H54 (cell line): Measurements from ENCODE around the gene HPD.
A peak's percentile ranks its signal among the peaks of the same experiment; 100 is the strongest.

ENCODE experiments used
- DNase-seq: peaks from one replicate; pipeline ENCODE4 v3.0.0; 2011; ENCODE audit warnings: low spot score, mixed read lengths; ENCODE audit not compliant: insufficient read length
- FAIRE-seq: peaks from 3 replicates; lab custom pipeline; 2011; peaks lifted over from hg19 to GRCh38; lab: Jason Lieb, UNC
- POLR2A ChIP-seq: IDR thresholded peaks from 2 replicates; pipeline ENCODE4 v1.6.1; 2011; ENCODE audit warnings: low read depth, mild to moderate bottlenecking, low read length

Gene HPD

GRCh38 chr12:121845701-121846100 lies 13.0 kb downstream of the HPD start:
- DNase-seq (no peak), FAIRE-seq (no peak)
- no peak for TF ChIP-seq POLR2A

DNA sequence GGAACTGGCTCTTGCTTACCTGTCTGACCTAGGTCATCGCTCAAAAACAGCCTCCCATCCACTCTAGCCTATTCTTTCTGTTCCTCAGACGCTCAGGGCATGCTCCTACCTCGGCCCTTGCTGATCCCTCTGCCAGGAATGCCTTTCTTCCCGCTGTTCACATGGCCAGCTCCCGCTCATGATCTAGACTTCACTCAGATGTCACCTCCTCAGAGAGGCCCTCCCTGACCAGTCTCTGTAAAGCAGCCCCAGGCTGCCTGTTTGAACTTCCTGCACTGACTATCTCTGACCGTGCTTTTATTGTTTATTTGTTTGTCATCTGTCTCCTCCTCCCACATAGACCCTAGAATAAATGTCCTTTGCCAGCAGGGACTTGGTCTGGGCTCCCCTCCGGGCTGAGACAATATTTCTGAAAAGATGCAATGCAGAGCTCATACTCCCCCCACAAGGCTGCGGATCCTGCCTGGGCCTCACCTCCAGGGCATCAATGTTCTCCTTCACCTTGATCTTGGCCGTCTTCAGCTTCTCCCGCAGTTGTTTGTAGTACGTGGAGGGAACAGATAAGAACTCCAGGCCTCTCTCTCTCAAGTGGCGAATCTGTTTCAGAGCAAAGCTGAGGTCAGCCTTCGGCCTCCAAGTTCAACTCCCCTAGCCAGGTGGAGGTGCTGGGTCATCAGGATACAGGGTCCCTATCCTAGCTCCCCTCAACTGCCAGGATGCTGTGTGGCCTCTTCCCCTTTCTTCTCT lies 15.2 kb downstream of the HPD start:
- DNase-seq (no peak), FAIRE-seq (no peak)
- no peak for TF ChIP-seq POLR2A

DNA sequence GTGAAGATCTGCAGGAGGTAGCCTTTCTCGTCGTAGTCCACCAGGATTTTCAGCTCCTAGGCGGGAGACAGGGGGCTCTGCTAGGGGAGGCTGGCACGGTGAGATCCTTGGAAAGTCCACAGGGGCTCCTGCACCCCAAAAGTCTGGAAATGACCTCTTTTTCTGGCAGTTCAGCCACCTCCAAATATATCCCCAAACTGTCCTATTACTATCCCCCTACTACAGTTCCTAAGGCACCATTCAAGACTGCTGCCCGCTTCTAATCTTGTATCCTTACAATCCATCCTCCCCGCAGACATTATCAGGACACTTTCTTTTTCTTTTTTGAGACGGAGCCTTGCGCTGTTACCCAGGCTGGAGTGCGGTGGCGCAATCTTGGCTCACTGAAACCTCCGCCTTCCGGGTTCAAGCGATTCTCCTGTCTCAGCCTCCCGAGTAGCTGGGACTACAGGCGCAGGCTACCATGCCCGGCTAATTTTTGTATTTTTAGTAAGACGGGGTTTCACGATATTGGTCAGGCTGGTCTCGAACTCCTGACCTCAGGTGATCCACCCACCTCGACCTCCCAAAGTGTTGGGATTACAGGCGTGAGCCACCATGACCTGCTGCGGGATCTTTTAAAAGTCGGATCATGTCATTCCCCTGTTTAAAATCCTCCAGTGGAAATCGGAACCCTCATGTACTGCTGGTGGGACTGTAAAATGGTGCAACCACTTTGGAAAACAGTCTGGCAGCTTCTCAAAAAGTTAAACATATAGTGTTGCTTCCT lies 18.5 kb downstream of the HPD start:
- DNase-seq (no peak), FAIRE-seq (no peak)

DNA sequence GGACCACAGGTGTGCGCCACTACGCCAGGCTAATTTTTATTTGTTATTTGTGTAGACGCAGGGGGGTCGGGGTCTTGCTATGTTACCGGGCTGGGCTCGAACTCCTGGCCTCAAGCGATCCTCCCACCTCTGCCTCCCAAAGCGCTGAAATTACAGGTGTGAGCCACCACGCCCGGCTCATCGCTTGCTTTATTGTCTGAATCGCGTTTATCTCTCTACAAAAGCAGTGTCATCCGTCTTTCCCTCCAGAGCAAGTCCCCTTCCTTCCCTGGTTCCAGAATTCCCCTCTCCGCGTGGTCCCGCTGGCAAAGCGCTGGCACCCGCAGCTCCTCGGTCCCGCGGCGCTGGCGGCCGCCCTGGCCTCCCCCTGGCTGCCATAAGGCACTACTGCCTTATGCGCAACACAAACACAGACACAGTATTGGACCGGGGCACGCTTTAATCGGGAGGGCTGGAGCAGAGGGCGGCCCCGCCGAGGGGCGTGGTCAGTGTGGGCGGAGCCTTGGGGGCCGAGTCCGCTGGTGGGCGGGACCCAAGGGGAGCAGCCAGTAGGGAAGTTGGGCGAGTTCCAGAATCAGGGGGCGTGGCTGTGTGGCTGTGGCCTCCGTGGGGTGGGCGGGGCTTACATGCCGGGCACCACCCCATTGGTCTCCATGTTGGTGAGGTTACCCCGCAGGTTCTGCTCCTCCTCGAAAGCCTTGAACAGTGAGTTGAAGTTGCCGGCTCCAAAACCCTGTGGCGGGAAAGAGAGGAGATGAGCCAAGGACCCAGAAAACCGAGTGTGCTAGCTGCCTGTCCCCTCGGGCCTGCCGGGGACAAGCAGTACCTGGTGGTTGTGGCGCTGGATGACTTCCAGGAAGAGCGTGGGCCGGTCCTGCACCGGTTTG lies 19.3 kb downstream of the HPD start:
- peak; percentile 93 for FAIRE-seq
- DNase-seq, result peak; percentile 95
- TF ChIP-seq POLR2A, result peak; percentile 41

More for the DNA sequence above, 18.5 kb downstream of the HPD start:
- no peak for TF ChIP-seq POLR2A

DNA sequence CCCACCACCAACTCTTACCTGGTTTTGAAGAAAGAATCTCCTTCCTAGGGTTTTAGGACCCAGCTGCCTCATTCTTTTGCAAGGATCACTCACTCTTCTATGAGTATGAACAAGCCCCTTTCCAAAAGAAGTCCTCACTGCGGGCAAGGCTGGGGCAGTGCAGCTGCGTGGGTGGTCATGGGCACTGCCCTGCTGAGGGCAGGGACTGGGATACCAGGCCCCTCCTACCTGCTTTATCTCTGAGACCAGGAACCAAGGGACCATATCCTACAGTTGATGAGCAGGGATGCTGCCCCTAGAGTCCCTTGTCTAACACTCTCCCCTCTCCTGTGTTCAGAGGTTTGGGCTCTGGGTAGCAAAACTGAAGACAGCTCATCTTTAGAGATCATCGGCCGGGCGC lies 20.5 kb downstream of the HPD start:
- no peak for TF ChIP-seq POLR2A
- FAIRE-seq (no peak), DNase-seq (no peak)

- DNase-seq (no peak), FAIRE-seq (no peak)
- TF ChIP-seq POLR2A, result no peak
Observed at GRCh38 chr12:121837680-121838079, 21.0 kb downstream of the HPD start.

DNA sequence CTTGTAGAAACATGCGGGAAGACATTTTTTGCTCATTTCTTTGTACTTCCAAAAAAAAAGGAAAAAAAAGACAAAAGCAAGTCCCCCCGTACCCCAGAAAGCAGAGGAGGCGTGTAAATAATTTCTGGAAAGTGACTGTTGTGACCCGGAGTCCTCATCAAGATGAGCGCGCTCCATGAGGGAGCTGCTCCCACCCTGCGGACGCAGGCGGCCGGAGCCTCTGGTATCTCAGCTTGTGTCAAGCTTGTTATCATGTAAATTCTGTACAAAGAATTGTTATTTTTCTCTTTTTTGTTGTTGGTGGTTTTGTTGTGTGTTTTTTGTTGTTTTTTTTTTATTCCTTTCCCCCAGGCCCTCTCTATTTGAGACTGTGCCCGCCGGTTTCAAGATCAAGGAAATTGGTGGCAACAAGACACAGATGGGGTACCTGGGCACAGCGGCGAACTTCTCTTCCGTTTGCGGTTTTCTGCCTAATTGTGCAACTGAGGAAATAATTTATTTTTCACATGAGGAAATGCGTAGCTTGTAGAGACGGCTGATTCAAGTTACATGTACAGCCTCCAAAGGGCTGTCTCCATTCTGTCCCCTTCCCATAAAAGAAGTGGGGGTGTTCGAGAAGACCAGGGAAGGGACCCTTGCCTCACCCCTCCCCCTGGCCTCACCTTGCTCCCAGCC lies 27.0 kb downstream of the HPD start:
- TF ChIP-seq POLR2A, result no peak
- FAIRE-seq (no peak), DNase-seq (no peak)

- no peak for TF ChIP-seq POLR2A
- DNase-seq (no peak), FAIRE-seq (no peak)
Observed at GRCh38 chr12:121830588-121831265, 27.9 kb downstream of the HPD start.

- DNase-seq, result no peak
- no peak for TF ChIP-seq POLR2A
- no peak for FAIRE-seq
Observed at GRCh38 chr12:121830134-121830533, 28.5 kb downstream of the HPD start.

- FAIRE-seq (no peak), DNase-seq (no peak)
- TF ChIP-seq POLR2A, result no peak
Observed at GRCh38 chr12:121829250-121829918, 29.3 kb downstream of the HPD start.

- DNase-seq, result no peak
- FAIRE-seq, result no peak
- no peak for TF ChIP-seq POLR2A
Observed at GRCh38 chr12:121828826-121829225, 29.8 kb downstream of the HPD start.

GRCh38 chr12:121828306-121828705 lies 30.4 kb downstream of the HPD start:
- no peak for DNase-seq
- FAIRE-seq, result no peak
- no peak for TF ChIP-seq POLR2A
